MCF 10A (cell line): Measurements from ENCODE around the gene TRIM17. TPM values are rescaled to one million over a fixed set of nuclear protein-coding genes. Genes with fewer than 3 reads are reported as not detected.

Source experiments
- BruUV-seq: library from RNA; stranded (reverse); fragments of 400-500 nt; replicated peaks from 2 replicates; lab custom pipeline; 2021; lab: Mats Ljungman, UMichigan
- CTCF ChIA-PET: fragments of 300-600 bp; sonication (Branson Sonifier 250); formaldehyde crosslinking; extraction: SDS; loops from one replicate; lab custom pipeline; 2021; ENCODE audit warnings: antibody characterized with exemption, inconsistent platforms; lab: Yijun Ruan, JAX
- POLR2A ChIA-PET: fragments of 300-600, 350-650 bp; sonication (Branson Sonifier 250); formaldehyde crosslinking; extraction: SDS; loops from one replicate; lab custom pipeline; 2020; ENCODE audit warnings: antibody characterized with exemption, inconsistent platforms; lab: Yijun Ruan, JAX
- DNase-seq: peaks from one replicate; pipeline ENCODE4 v3.0.0-alpha.2; 2018; ENCODE audit not compliant: unreplicated experiment
- H3K27ac Mint-ChIP-seq: one replicate; pipeline ENCODE4 v1.8.0; 2022; ENCODE audit warnings: mild to moderate bottlenecking, low read depth, mixed read lengths; ENCODE audit not compliant: unreplicated experiment
- H3K27me3 Mint-ChIP-seq: one replicate; pipeline ENCODE4 v1.8.0; 2022; ENCODE audit warnings: mixed read lengths; ENCODE audit not compliant: insufficient read depth, unreplicated experiment
- H3K36me3 Mint-ChIP-seq: one replicate; pipeline ENCODE4 v1.8.0; 2022; ENCODE audit warnings: mild to moderate bottlenecking, moderate library complexity, mixed read lengths; ENCODE audit not compliant: insufficient read depth, unreplicated experiment
- H3K4me1 Mint-ChIP-seq: one replicate; pipeline ENCODE4 v1.8.0; 2022; ENCODE audit warnings: mixed read lengths; ENCODE audit not compliant: insufficient read depth, unreplicated experiment
- H3K4me3 Mint-ChIP-seq: one replicate; pipeline ENCODE4 v1.8.0; 2022; ENCODE audit warnings: mild to moderate bottlenecking, moderate library complexity, mixed read lengths; ENCODE audit not compliant: unreplicated experiment
- H3K9me3 Mint-ChIP-seq: one replicate; pipeline ENCODE4 v1.8.0; 2022; ENCODE audit warnings: mixed read lengths; ENCODE audit not compliant: unreplicated experiment
- intact Hi-C: fragments of 100-400 bp; cut with micrococcal nuclease; formaldehyde crosslinking; loops from 2 replicates; pipeline ENCODE4 v1.14.1; 2022
- total RNA-seq: library from RNA; stranded (reverse); gene quantifications from 2 replicates; pipeline ENCODE4 v1.2.3, GENCODE V29; 2022
- TF ChIP-seq, protein P1 (sequence below): fragments of 200-600 bp; IDR thresholded peaks from one replicate; pipeline ENCODE4 v1.8.0; 2022; ENCODE audit warnings: antibody characterized with exemption, mild to moderate bottlenecking; ENCODE audit not compliant: unreplicated experiment

Gene TRIM17
- total RNA-seq, 1 experiment from 2014 or later: not detected

DNA sequence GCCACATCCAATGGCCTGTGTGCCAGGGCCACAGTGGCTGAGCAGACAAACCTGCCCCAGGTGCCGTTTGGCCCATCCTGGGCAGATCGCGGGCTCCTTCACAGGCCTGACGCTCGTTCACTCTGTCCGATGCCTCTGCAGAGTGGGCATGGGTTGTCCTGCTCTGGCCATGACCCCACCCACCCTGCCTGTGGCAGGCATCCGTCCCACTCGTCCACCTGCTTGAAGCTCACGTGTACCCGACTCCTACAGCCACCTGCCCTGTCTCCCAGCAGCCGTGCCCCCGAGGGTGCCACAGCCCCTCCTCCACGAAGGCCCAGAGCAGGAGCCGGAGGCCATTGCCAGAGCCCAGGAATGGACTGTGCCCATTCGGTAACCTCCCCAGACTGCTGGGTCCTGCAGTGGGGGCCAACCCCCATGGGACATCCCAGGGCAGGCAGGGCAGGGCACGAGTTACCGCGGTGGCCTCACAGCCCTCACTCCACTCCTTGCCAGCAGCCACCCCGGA, 51.9 kb downstream of the TRIM17 start:
- Mint-ChIP-seq H3K4me1 (no peaks in the 10 kb centered on the region), H3K36me3 (peaks cover 7% of the 10 kb centered on the region), H3K4me3 (no peak overlapping the region), H3K27me3 (no peaks in the 10 kb centered on the region), H3K9me3 (no peaks in the 10 kb centered on the region), H3K27ac (no peak overlapping the region)
- intact Hi-C loops: no loop called here
- POLR2A ChIA-PET: interaction anchor here (0.6 kb wide), 1 partner anchor 163 kb away, joined by 3 read pairs; no protein-coding TSS in a partner anchor
- CTCF ChIA-PET: no interaction called here
- DNase-seq: no peak
- TF ChIP-seq, protein P1, sequence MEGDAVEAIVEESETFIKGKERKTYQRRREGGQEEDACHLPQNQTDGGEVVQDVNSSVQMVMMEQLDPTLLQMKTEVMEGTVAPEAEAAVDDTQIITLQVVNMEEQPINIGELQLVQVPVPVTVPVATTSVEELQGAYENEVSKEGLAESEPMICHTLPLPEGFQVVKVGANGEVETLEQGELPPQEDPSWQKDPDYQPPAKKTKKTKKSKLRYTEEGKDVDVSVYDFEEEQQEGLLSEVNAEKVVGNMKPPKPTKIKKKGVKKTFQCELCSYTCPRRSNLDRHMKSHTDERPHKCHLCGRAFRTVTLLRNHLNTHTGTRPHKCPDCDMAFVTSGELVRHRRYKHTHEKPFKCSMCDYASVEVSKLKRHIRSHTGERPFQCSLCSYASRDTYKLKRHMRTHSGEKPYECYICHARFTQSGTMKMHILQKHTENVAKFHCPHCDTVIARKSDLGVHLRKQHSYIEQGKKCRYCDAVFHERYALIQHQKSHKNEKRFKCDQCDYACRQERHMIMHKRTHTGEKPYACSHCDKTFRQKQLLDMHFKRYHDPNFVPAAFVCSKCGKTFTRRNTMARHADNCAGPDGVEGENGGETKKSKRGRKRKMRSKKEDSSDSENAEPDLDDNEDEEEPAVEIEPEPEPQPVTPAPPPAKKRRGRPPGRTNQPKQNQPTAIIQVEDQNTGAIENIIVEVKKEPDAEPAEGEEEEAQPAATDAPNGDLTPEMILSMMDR: no peak
- no TSS peak for BruUV-seq

- H3K27ac Mint-ChIP-seq: no peak overlapping the region
- no peaks in the 10 kb centered on the region for H3K4me1 Mint-ChIP-seq
- H3K27me3 Mint-ChIP-seq: no peaks in the 10 kb centered on the region
- POLR2A ChIA-PET: interaction anchor here (0.6 kb wide), 1 partner anchor 163 kb away, joined by 3 read pairs; no protein-coding TSS in a partner anchor
- H3K9me3 Mint-ChIP-seq: no peaks in the 10 kb centered on the region
- no TSS peak for BruUV-seq
- intact Hi-C loops: no loop called here
- DNase-seq: no peak
- H3K4me3 Mint-ChIP-seq: no peak overlapping the region
- H3K36me3 Mint-ChIP-seq: peaks cover 7% of the 10 kb centered on the region
- CTCF ChIA-PET: no interaction called here
- TF ChIP-seq, protein P1: no peak
These were observed 52.5 kb downstream of the TRIM17 start for GRCh38 chr1:228364068-228364705.

DNA sequence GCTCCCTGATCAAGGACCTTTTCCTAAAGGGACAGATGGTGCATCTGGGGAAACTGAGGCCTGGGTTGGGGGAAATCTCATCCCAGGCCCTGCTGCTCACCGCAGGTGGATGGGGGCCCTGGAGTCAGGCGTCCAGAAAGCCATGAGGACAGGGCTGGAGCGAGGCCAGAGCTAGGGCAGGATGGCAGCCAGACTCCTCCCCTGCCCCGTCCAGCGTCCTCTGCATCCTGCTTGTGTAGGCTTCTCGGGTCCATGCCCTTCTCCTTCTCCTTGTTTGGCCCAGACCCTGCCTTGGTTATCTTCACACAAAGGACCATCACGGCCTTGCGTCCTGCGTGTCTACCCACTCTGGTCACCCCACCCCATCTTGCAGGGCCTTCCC, 53.0 kb downstream of the TRIM17 start:
- H3K4me1 Mint-ChIP-seq: no peaks in the 10 kb centered on the region
- CTCF ChIA-PET: no interaction called here
- POLR2A ChIA-PET: interaction anchor here (0.6 kb wide), 1 partner anchor 162 kb away, joined by 5 read pairs; no protein-coding TSS in a partner anchor

DNA sequence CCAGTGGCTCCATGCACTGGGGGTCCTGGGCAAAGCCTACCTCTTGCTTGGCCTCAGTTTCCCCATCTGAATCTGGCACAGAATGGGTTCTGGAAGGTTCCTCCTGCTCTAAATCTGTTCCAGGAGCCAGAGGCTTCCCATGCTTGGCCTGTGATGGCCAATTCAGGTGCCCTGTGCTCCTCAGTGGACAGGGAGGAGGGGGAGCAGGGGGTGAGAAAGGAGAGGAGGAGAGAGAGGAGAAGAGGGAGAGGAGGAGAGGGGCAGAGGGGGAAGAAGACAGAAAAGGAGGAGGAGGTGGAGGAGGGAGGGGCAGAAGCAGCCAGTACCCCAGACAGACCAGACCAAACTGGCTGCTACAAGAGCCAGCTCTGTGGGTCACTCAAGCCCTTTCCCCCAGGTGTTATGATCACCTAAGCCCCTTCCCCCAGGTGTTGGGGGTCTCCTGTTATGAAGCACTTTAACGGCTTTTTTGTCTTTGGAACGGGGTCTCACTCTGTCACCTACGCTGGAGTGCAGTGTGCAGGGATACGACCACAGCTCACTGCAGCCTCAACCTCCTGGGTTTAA, 53.7 kb downstream of the TRIM17 start:
- Mint-ChIP-seq H3K4me3 (no peak overlapping the region), H3K27me3 (no peaks in the 10 kb centered on the region), H3K27ac (no peak overlapping the region), H3K4me1 (no peaks in the 10 kb centered on the region), H3K36me3 (peaks cover 7% of the 10 kb centered on the region), H3K9me3 (no peaks in the 10 kb centered on the region)
- ChIA-PET CTCF (no interaction called here), POLR2A (interaction anchor here (0.6 kb wide), 1 partner anchor 163 kb away, joined by 5 read pairs; no protein-coding TSS in a partner anchor)
- intact Hi-C loops: no loop called here
- no TSS peak for BruUV-seq
- TF ChIP-seq, protein P1: no peak
- no peak for DNase-seq

More for the DNA sequence above, 53.0 kb downstream of the TRIM17 start:
- H3K36me3 Mint-ChIP-seq: peaks cover 7% of the 10 kb centered on the region
- H3K27me3 Mint-ChIP-seq: no peaks in the 10 kb centered on the region
- BruUV-seq: no TSS peak
- intact Hi-C loops: no loop called here
- H3K9me3 Mint-ChIP-seq: no peaks in the 10 kb centered on the region
- DNase-seq: no peak
- TF ChIP-seq, protein P1: no peak
- H3K27ac Mint-ChIP-seq: no peak overlapping the region
- H3K4me3 Mint-ChIP-seq: no peak overlapping the region
